Adrenal gland (tissue), 12 donors: ENCODE measurements around the gene ESAM. TPM values are rescaled to one million over a fixed set of nuclear protein-coding genes. Genes with fewer than 3 reads are reported as not detected.

ENCODE experiments used
- DNase-seq, 7 donors: peaks; one replicate each; pipeline ENCODE4 v3.0.0-alpha.2; 2019 to 2020
- H3K27ac ChIP-seq, 5 donors: fragments of 200-600 bp; sonication (generic) in 4 of 5; 1 replicate in 3 of 5; 2 replicates in 2 of 5; pipeline versions ENCODE4 v1.5.1 to v1.8.0; 2016 to 2020; ENCODE audit warnings: mild to moderate bottlenecking in 1 of 5
- H3K27me3 ChIP-seq: fragments of 200-600 bp; 2 replicates; pipeline ENCODE4 v1.8.0; 2021
- H3K36me3 ChIP-seq, 2 donors: fragments of 200-600 bp; replicated peaks in 1 of 2; 1 replicate in 1 of 2; 2 replicates in 1 of 2; pipeline versions ENCODE4 v1.5.1 to v1.8.0; 2018 to 2022
- H3K4me1 ChIP-seq, 2 donors: fragments of 200-600 bp; replicated peaks in 1 of 2; 1 replicate in 1 of 2; 2 replicates in 1 of 2; pipeline versions ENCODE4 v1.5.1 to v1.8.0; 2018 to 2021
- H3K4me3 ChIP-seq, 4 donors: fragments of 200-600 bp; sonication (generic) in 3 of 4; one replicate each; pipeline ENCODE4 v1.5.1; 2016 to 2018
- H3K9me3 ChIP-seq, 3 donors: fragments of 200-600 bp; sonication (generic) in 1 of 3; replicated peaks in 1 of 3; 1 replicate in 2 of 3; 2 replicates in 1 of 3; pipeline versions ENCODE4 v1.5.1 to v1.8.0; 2016 to 2021
- POLR2A ChIP-seq, 2 donors: fragments of 450-650 bp; IDR thresholded peaks; one replicate each; pipeline ENCODE4 v1.6.1; 2017; ENCODE audit warnings: antibody characterized with exemption in 2 of 2, mild to moderate bottlenecking in 2 of 2, moderate library complexity in 1 of 2
- WGBS, 4 donors: extraction: QIAGEN DNeasy Blood & Tissue Kit in 2 of 4; methylation state at CpG; one replicate each; pipeline versions ENCODE4 v1.1.5 to v1.1.7; 2013 to 2017; 5-methylcytosine and 5-hydroxymethylcytosine counted together
- intact Hi-C, 2 donors: fragments of 100-400 bp; cut with DNase I; formaldehyde crosslinking; loops; one replicate each; pipeline versions ENCODE4 v1.14.1 to v1.15.0; 2022 to 2023
- polyA plus RNA-seq, 3 donors: library from polyadenylated mRNA; stranded (reverse); fragments of 200-250 nt in 2 of 3; fragments of 350-450 nt in 1 of 3; fragmentation: Illumina TruSeq in 1 of 3; extraction: RNeasy Lipid Tissue Mini Kit (QIAGEN cat#74804) in 1 of 3; gene quantifications; one replicate each; pipeline ENCODE4 v1.2.3, GENCODE V29; 2013 to 2014
- total RNA-seq, 9 donors: library from RNA; depleted of rRNA in 4 of 9; stranded (reverse); fragments of >200 nt in 4 of 9; fragments of 120-200 nt in 1 of 9; fragmentation: NEBNext Ultra II Directional in 1 of 9; extraction: Animal tissue kit (Norgen Biotek cat#: 25700) in 1 of 9; gene quantifications; one replicate each; pipeline versions ENCODE4 v1.1.0 to v1.2.4, GENCODE V29; 2013 to 2023
- TF ChIP-seq, protein P1 (sequence below), 6 experiments: fragments of 450-650 bp in 4 of 6; fragments of 200-600 bp in 2 of 6; sonication (generic) in 1 of 6; IDR thresholded peaks; 1 replicate in 5 of 6; 2 replicates in 1 of 6; pipeline versions ENCODE4 v1.5.1 to v1.8.0; 2016 to 2021; ENCODE audit warnings: antibody characterized with exemption in 6 of 6, mild to moderate bottlenecking in 2 of 6, moderate library complexity in 1 of 6
- donor health status: healthy with polysubstance abuse.
- donor health status: Bipolar disorder and iron deficiency.
- donor health status: DM: yes; HTN: yes; CAD: no.
- donor health status: DM: no; HTN: no; CAD: no.
- donor health status: DM: no; HTN: no; CAD: no.
- donor health status: DM: yes; HTN: yes; CAD: no.

Gene ESAM
- total and polyA plus RNA-seq, 12 donors, result 8.2 to 36.9 (median 29.2) TPM

DNA sequence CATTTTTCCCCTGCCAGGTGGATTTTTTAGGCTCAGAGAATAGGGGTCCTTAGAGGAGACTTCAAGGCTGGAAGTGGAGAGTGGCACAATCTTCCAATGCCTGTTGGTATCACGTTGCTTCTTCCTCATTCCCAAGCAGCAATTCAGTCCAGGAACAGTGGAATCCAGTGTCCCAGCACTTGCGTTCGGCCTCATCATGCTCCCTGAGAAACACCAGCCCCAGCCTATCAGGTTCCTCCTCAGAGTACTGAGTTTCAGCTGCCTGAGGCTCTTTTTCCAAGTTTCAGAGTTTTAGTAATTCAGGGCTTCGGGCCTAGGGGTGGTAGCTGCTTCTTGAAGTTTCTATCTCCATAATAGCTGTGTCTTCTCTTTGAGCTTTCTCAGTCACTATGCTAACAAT is 54.3 kb downstream of the ESAM start:
- Histone ChIP-seq H3K27ac (no peak overlapping the region), H3K27me3 (no peaks in the 10 kb centered on the region), H3K4me3 (no peak overlapping the region), H3K4me1 (no peaks in the 10 kb centered on the region), H3K36me3 (no peaks in the 10 kb centered on the region), H3K9me3 (no peaks in the 10 kb centered on the region)
- DNase-seq, result no peak
- no peak for TF ChIP-seq POLR2A (IDR thresholded peaks at IDR 0.05)
- TF ChIP-seq, protein P1, sequence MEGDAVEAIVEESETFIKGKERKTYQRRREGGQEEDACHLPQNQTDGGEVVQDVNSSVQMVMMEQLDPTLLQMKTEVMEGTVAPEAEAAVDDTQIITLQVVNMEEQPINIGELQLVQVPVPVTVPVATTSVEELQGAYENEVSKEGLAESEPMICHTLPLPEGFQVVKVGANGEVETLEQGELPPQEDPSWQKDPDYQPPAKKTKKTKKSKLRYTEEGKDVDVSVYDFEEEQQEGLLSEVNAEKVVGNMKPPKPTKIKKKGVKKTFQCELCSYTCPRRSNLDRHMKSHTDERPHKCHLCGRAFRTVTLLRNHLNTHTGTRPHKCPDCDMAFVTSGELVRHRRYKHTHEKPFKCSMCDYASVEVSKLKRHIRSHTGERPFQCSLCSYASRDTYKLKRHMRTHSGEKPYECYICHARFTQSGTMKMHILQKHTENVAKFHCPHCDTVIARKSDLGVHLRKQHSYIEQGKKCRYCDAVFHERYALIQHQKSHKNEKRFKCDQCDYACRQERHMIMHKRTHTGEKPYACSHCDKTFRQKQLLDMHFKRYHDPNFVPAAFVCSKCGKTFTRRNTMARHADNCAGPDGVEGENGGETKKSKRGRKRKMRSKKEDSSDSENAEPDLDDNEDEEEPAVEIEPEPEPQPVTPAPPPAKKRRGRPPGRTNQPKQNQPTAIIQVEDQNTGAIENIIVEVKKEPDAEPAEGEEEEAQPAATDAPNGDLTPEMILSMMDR (IDR thresholded peaks at IDR 0.05), result no peak
- WGBS, 4 donors, result 77 to 83% (median 81%) methylated on average over 4 of the region's 4 CpGs
- intact Hi-C loops, result no loop called here

Other genes starting within 250 kb of the ESAM start
- not detected for gene OR8B12, start 218.6 kb downstream of the ESAM start, total RNA-seq
- gene OR8B12, start 218.6 kb downstream of the ESAM start, polyA plus RNA-seq, result not detected
- not detected for gene OR8A1, start 192.3 kb downstream of the ESAM start, total RNA-seq
- not detected for gene OR8A1, start 192.3 kb downstream of the ESAM start, polyA plus RNA-seq
- gene PANX3, start 150.9 kb downstream of the ESAM start, total RNA-seq, result not detected
- gene PANX3, start 150.9 kb downstream of the ESAM start, polyA plus RNA-seq, result not detected
- 10 to 100 TPM; 22.3 to 41.4 (median 35.1) TPM for gene TBRG1, start 139.4 kb downstream of the ESAM start, total RNA-seq
- gene TBRG1, start 139.4 kb downstream of the ESAM start, polyA plus RNA-seq, result 10 to 100 TPM; 38.4 to 66.7 (median 52.1) TPM
- 10 to 100 TPM in 8 of 9 donors, 1 to 10 TPM in 1; 6.4 to 50.0 (median 30.3) TPM for gene SIAE, start 88.6 kb downstream of the ESAM start, total RNA-seq
- 10 to 100 TPM; 16.7 to 30.0 (median 16.7) TPM for gene SIAE, start 88.6 kb downstream of the ESAM start, polyA plus RNA-seq
- 1 to 10 TPM; 1.3 to 7.5 (median 2.8) TPM for gene SPA17, start 88.4 kb downstream of the ESAM start, total RNA-seq
- 10 to 100 TPM in 1 of 3 donors, 1 to 10 TPM in 2; 7.4 to 14.8 (median 8.0) TPM for gene SPA17, start 88.4 kb downstream of the ESAM start, polyA plus RNA-seq
- gene NRGN, start 22.3 kb downstream of the ESAM start, total RNA-seq, result 1 to 10 TPM in 6 of 9 donors, under 1 TPM in 1, not detected in 2; 0.89 to 4.1 (median 3.3) TPM
- gene NRGN, start 22.3 kb downstream of the ESAM start, polyA plus RNA-seq, result 10 to 100 TPM in 1 of 3 donors, 1 to 10 TPM in 2; 5.1 to 10.9 (median 9.6) TPM
- gene VSIG2, start 10.0 kb downstream of the ESAM start, total RNA-seq, result 1 to 10 TPM in 1 of 9 donors, under 1 TPM in 4, not detected in 4; 0.11 to 1.4 (median 0.28) TPM
- gene VSIG2, start 10.0 kb downstream of the ESAM start, polyA plus RNA-seq, result 1 to 10 TPM in 1 of 3 donors, under 1 TPM in 2; 0.29 to 2.4 (median 0.67) TPM
- 10 to 100 TPM in 4 of 9 donors, 1 to 10 TPM in 5; 4.4 to 16.2 (median 6.4) TPM for gene MSANTD2, start 38.1 kb upstream of the ESAM start, total RNA-seq
- gene MSANTD2, start 38.1 kb upstream of the ESAM start, polyA plus RNA-seq, result 10 to 100 TPM in 2 of 3 donors, 1 to 10 TPM in 1; 7.1 to 16.8 (median 16.2) TPM
- gene ROBO3, start 103.1 kb upstream of the ESAM start, total RNA-seq, result 10 to 100 TPM in 6 of 9 donors, 1 to 10 TPM in 3; 5.8 to 60.1 (median 17.5) TPM
- 10 to 100 TPM in 2 of 3 donors, 1 to 10 TPM in 1; 1.7 to 87.4 (median 64.3) TPM for gene ROBO3, start 103.1 kb upstream of the ESAM start, polyA plus RNA-seq
- gene ROBO4, start 135.6 kb upstream of the ESAM start, total RNA-seq, result 10 to 100 TPM in 8 of 9 donors, 1 to 10 TPM in 1; 5.7 to 40.7 (median 19.8) TPM
- gene ROBO4, start 135.6 kb upstream of the ESAM start, polyA plus RNA-seq, result 10 to 100 TPM in 2 of 3 donors, 1 to 10 TPM in 1; 4.6 to 31.0 (median 17.0) TPM
- under 1 TPM in 1 of 9 donors, not detected in 8; 0.28 TPM for gene HEPN1, start 157.0 kb upstream of the ESAM start, total RNA-seq
- under 1 TPM in 1 of 3 donors, not detected in 2; 0.07 TPM for gene HEPN1, start 157.0 kb upstream of the ESAM start, polyA plus RNA-seq
- 1 to 10 TPM in 1 of 9 donors, under 1 TPM in 5, not detected in 3; 0.06 to 2.3 (median 0.23) TPM for gene HEPACAM, start 173.8 kb upstream of the ESAM start, total RNA-seq
- 1 to 10 TPM in 1 of 3 donors, under 1 TPM in 2; 0.16 to 1.6 (median 0.24) TPM for gene HEPACAM, start 173.8 kb upstream of the ESAM start, polyA plus RNA-seq
- 1 to 10 TPM in 7 of 9 donors, under 1 TPM in 2; 0.78 to 4.9 (median 2.0) TPM for gene CCDC15, start 191.9 kb upstream of the ESAM start, total RNA-seq
- gene CCDC15, start 191.9 kb upstream of the ESAM start, polyA plus RNA-seq, result 1 to 10 TPM in 1 of 3 donors, under 1 TPM in 2; 0.47 to 3.7 (median 0.72) TPM